ENCODE measurements around the gene METRN. TPM values are rescaled to one million over a fixed set of nuclear protein-coding genes. Genes with fewer than 3 reads are reported as not detected.

Gene METRN
- total and polyA plus RNA-seq, 7 experiments from 2014 or later, result 3.7 to 5.1 (median 4.8) TPM

DNA sequence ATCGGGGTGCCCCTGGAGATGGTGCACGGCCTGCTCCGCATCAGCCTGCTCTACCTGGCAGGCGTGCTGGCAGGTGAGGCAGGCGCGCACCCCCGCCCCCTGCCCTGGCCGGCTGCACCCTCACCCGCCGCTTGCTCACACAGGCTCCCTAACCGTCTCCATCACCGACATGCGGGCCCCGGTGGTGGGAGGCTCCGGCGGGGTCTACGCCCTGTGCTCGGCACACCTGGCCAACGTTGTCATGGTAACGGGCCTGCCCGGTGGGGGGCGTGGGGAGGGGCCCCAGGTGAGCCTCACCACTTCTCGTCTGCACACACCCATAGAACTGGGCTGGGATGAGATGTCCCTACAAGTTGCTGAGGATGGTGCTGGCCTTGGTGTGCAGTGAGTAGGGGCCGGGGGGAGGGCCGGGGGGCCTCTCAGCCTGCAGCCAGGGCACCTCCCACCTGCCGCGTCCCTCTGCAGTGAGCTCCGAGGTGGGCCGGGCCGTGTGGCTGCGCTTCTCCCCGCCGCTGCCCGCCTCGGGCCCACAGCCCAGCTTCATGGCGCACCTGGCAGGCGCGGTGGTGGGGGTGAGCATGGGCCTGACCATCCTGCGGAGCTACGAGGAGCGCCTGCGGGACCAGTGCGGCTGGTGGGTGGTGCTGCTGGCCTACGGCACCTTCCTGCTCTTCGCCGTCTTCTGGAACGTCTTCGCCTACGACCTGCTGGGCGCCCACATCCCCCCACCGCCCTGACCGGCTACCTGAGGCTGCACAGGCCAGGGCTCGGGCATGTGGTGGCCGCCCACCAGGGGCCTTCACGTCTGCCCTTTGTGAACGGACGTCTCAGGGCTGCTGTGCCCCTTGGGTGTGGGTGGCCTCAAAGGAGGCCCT is 37.4 kb upstream of the METRN start:
- H3K27ac ChIP-seq (ENCODE audit: low read depth, low read length), result no peak overlapping the region
- Mint-ChIP-seq H3K36me3 (peaks cover 0 to 11% (median 0%) of the 10 kb centered on the region in 5 donors), H3K4me3 (peak overlapping the region in 4 of 10 donors; percentile 19 to 60 (median 40)), H3K27me3 (peaks cover 0 to 7% (median 0%) of the 10 kb centered on the region in 5 donors), H3K27ac (no peak overlapping the region), H3K9me3 (no peaks in the 10 kb centered on the region), H3K4me1 (peaks cover 8 to 30% (median 21%) of the 10 kb centered on the region in 7 donors)
- no peaks in the 10 kb centered on the region for H3K27me3 ChIP-seq (ENCODE audit: control insufficient read depth in 2 of 2, insufficient read depth in 2 of 2, low read length in 2 of 2)
- H3K36me3 ChIP-seq (ENCODE audit: control insufficient read depth in 2 of 3, insufficient read depth in 3 of 3, low read length in 3 of 3), result peaks cover 0 to 37% (median 2%) of the 10 kb centered on the region in 3 experiments
- no peaks in the 10 kb centered on the region for H3K9me3 ChIP-seq (ENCODE audit: control insufficient read depth in 2 of 3, low read length in 3 of 3)
- intact Hi-C loops (cut with micrococcal nuclease), result loop anchor here in 1 of 2 donors (2.0 kb wide), 1 partner anchor 17 kb away; no protein-coding TSS in a partner anchor
- H3K4me3 ChIP-seq (ENCODE audit: low read length), result no peak overlapping the region
- DNase-seq (no peak), ATAC-seq (no peak)
- H3K4me1 ChIP-seq (ENCODE audit: control insufficient read depth in 2 of 2, insufficient read depth in 2 of 2, low read length in 2 of 2), result peaks cover 5 to 10% of the 10 kb centered on the region in 2 donors
- POLR2A ChIA-PET, result interaction anchor here (0.7 to 3.1 kb wide), 5 partner anchors 9 to 52 kb away, joined by 3 to 12 read pairs (median 4); partner anchors contain the start of gene RHOT2
- CTCF ChIA-PET, result no interaction called here

DNA sequence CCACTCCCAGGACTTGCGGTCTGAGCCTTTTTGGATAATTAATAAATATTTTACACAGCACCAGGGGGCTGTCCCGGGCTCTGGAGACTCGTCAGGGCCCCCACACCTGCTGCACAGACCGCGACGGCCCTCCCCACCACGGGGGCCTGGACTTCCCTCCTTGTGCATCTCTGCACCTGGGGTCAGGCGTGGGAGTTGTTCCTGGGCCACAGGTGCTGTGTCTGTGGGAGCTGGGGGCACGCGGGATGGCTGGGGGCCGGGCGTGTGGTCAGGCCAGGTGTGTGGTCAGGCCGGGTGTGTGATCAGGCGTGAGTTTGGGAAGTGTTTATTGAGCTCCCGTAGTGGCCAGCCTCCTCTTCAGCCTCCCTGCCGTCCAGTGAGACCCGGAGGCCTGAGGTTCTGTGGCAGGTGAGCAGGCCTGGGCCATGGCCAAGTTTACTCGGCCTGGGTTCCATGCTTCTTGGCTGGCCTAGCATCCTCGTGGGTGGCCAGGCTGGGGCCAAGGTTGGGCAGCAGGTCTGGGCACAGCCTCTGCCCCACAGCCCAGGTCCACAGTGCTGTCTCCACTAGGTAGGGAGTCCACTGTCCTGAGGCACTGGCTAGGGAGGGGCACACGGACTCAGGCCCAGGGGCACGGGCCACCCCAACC is 36.6 kb upstream of the METRN start:
- peaks cover 0 to 9% (median 0%) of the 10 kb centered on the region in 5 donors for H3K36me3 Mint-ChIP-seq

DNA sequence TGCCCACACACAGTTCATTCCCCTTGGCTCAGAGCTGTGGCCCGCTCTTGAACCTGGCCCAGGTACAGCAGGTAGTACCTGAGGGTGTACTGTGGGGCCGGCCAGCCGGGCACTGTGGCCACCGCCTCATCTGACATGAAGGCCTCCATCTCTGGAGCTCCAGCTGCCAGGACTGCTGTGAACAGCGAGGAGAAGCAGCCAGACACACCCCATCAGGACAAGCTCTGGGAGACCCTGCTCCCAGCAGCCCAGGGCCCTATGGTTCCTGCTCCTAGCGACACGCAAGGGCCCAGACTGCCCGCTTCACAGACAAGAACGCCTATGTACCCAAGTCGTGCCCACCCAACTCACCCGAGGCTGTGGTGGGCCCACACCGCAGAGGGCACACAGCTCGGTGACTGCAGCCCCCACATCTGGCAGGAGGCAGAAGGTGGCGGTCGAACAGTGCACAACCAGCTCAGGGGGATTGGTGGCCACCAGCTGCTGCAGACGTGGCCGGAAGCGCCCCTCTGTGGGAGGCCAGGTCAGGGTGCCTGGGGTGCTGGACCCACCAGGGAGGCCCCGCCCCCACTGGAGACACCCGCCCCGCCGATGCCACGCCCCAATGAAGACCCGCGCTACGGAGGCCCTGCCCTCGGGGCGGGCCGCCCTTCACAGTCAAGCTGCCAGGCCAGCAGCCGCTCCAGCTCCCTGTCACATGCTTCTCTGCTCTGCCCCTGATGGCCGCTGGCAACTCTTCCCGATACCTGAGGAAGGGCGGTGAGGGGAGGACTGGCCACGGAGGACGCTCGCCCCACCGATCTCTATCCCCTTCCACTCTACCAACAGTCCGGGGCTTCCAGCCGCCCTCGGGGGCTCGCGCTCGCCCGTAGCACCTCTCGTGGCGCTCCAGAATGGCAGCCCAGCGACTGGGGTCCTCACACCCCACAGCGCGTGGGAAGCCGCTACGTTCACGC is 35.8 kb upstream of the METRN start:
- Histone ChIP-seq H3K27ac (ENCODE audit: low read depth, low read length) (peak overlapping the region; percentile 26), H3K27me3 (ENCODE audit: control insufficient read depth in 2 of 2, insufficient read depth in 2 of 2, low read length in 2 of 2) (no peaks in the 10 kb centered on the region), H3K36me3 (ENCODE audit: control insufficient read depth in 2 of 3, insufficient read depth in 3 of 3, low read length in 3 of 3) (peaks cover 0 to 28% (median 12%) of the 10 kb centered on the region in 3 experiments), H3K9me3 (ENCODE audit: control insufficient read depth in 2 of 3, low read length in 3 of 3) (no peaks in the 10 kb centered on the region), H3K4me1 (ENCODE audit: control insufficient read depth in 2 of 2, insufficient read depth in 2 of 2, low read length in 2 of 2) (peaks cover 5 to 17% of the 10 kb centered on the region in 2 donors), H3K4me3 (ENCODE audit: low read length) (peak overlapping the region; percentile 51)
- Mint-ChIP-seq H3K36me3 (peaks cover 0 to 9% (median 0%) of the 10 kb centered on the region in 5 donors), H3K4me3 (peak overlapping the region; percentile 71 to 89 (median 84)), H3K27ac (peak overlapping the region in 7 of 9 donors; percentile 56 to 93 (median 69)), H3K4me1 (peaks cover 10 to 33% (median 23%) of the 10 kb centered on the region in 7 donors), H3K9me3 (no peaks in the 10 kb centered on the region), H3K27me3 (peaks cover 0 to 7% (median 0%) of the 10 kb centered on the region in 5 donors)
- ChIA-PET POLR2A (interaction anchor here (0.7 to 2.1 kb wide), 5 partner anchors 11 to 36 kb away, joined by 3 to 11 read pairs (median 4); partner anchors contain the start of genes RHOT2, WDR24 and WDR90), CTCF (interaction anchor here (0.8 kb wide), 1 partner anchor 11 kb away, joined by 4 read pairs; the partner anchor contains the start of gene RHOT2)
- ATAC-seq, result peak; percentile 6
- intact Hi-C loops (cut with micrococcal nuclease), result loop anchor here (1.0 to 2.0 kb wide), 5 partner anchors 11 to 43 kb away; partner anchors contain the start of genes METTL26 (in 1 of the 2), RHOT2 (in 1 of the 2) and WDR90 (in 1 of the 2)
- peak in 4 of 9 donors; percentile 41 to 65 (median 47) for DNase-seq

More for the DNA sequence above, 36.6 kb upstream of the METRN start:
- Histone ChIP-seq H3K36me3 (ENCODE audit: control insufficient read depth in 2 of 3, insufficient read depth in 3 of 3, low read length in 3 of 3) (peaks cover 0 to 36% (median 9%) of the 10 kb centered on the region in 3 experiments), H3K4me1 (ENCODE audit: control insufficient read depth in 2 of 2, insufficient read depth in 2 of 2, low read length in 2 of 2) (peaks cover 5 to 14% of the 10 kb centered on the region in 2 donors), H3K9me3 (ENCODE audit: control insufficient read depth in 2 of 3, low read length in 3 of 3) (no peaks in the 10 kb centered on the region), H3K4me3 (ENCODE audit: low read length) (no peak overlapping the region), H3K27me3 (ENCODE audit: control insufficient read depth in 2 of 2, insufficient read depth in 2 of 2, low read length in 2 of 2) (no peaks in the 10 kb centered on the region), H3K27ac (ENCODE audit: low read depth, low read length) (no peak overlapping the region)
- ATAC-seq (no peak), DNase-seq (no peak)
- peaks cover 0 to 7% (median 0%) of the 10 kb centered on the region in 5 donors for H3K27me3 Mint-ChIP-seq
- ChIA-PET POLR2A (interaction anchor here (0.7 to 2.1 kb wide), 4 partner anchors 10 to 29 kb away, joined by 3 to 11 read pairs (median 4); partner anchors contain the start of genes RHOT2, WDR24 and WDR90), CTCF (no interaction called here)
- peak overlapping the region in 3 of 10 donors; percentile 19 to 89 (median 84) for H3K4me3 Mint-ChIP-seq
- peaks cover 10 to 33% (median 23%) of the 10 kb centered on the region in 7 donors for H3K4me1 Mint-ChIP-seq
- intact Hi-C loops (cut with micrococcal nuclease), result loop anchor here in 1 of 2 donors (2.0 kb wide), 1 partner anchor 18 kb away; no protein-coding TSS in a partner anchor
- no peaks in the 10 kb centered on the region for H3K9me3 Mint-ChIP-seq
- H3K27ac Mint-ChIP-seq, result no peak overlapping the region

DNA sequence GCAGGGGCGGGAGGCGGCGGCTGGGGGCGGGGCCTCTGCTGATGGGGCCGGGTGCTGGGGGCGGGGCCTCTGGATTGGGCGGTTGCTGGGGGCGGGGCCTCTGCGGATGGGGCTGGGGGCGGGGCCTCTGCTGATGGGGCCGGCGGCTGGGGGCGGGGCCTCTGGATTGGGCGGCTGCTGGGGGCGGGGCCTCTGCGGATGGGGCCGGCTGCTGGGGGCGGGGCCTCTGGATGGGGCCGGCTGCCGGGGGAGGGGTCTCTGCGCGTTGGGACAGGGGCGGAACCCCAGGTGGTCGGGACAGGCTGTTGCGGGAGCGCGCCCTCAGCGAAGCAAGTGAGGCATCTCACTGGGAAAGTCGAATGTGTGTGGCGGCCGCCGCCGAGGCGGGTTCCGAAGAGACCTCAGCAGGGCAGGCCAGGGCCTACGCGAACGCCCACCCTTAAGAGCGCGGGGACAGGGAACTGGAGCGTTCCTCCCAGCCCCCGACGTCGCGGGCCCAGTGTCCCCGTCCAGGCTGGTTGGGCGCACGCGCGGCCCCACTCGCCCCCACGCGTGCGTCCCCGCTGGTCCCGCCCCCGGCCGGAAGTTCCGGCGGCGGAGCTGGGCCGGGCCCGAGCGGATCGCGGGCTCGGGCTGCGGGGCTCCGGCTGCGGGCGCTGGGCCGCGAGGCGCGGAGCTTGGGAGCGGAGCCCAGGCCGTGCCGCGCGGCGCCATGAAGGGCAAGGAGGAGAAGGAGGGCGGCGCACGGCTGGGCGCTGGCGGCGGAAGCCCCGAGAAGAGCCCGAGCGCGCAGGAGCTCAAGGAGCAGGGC is 34.9 kb upstream of the METRN start, which contains the start of gene STUB1:
TSS of gene STUB1 (plus strand) at position 597 of the 811 bp plus-strand sequence. CDS start at position 713, 116 bp downstream.
- CTCF ChIA-PET, result no interaction called here
- intact Hi-C loops (cut with micrococcal nuclease), result loop anchor here (1.0 to 5.0 kb wide), 11 partner anchors 10 to 1285 kb away; partner anchors contain the start of genes FAM234A (in 1 of the 2), LMF1 (in 1 of the 2), METTL26 (in 1 of the 2) and RHOT2 (in 1 of the 2)
- POLR2A ChIA-PET, result interaction anchor here (0.8 to 3.8 kb wide), 10 partner anchors 10 to 111 kb away, joined by 3 to 34 read pairs (median 5); partner anchors contain the start of genes METTL26, RHOT2 and WDR24
- Histone ChIP-seq H3K27me3 (ENCODE audit: control insufficient read depth in 2 of 2, insufficient read depth in 2 of 2, low read length in 2 of 2) (no peaks in the 10 kb centered on the region), H3K36me3 (ENCODE audit: control insufficient read depth in 2 of 3, insufficient read depth in 3 of 3, low read length in 3 of 3) (peaks cover 0 to 24% (median 12%) of the 10 kb centered on the region in 3 experiments), H3K4me1 (ENCODE audit: control insufficient read depth in 2 of 2, insufficient read depth in 2 of 2, low read length in 2 of 2) (peaks cover 7 to 19% of the 10 kb centered on the region in 2 donors), H3K27ac (ENCODE audit: low read depth, low read length) (peak within 1 kb of the TSS; percentile 79), H3K4me3 (ENCODE audit: low read length) (peak within 1 kb of the TSS; percentile 71), H3K9me3 (ENCODE audit: control insufficient read depth in 2 of 3, low read length in 3 of 3) (no peaks in the 10 kb centered on the region)
- peaks cover 0 to 4% (median 0%) of the 10 kb centered on the region in 5 donors for H3K27me3 Mint-ChIP-seq
- H3K4me3 Mint-ChIP-seq, result peak within 1 kb of the TSS; percentile 71 to 89 (median 84)
- H3K4me1 Mint-ChIP-seq, result peaks cover 10 to 33% (median 22%) of the 10 kb centered on the region in 7 donors
- H3K27ac Mint-ChIP-seq, result peak within 1 kb of the TSS in 7 of 9 donors; percentile 62 to 89 (median 83)
- peak; percentile 81 for ATAC-seq
- H3K9me3 Mint-ChIP-seq, result no peaks in the 10 kb centered on the region
- peaks cover 0 to 9% (median 0%) of the 10 kb centered on the region in 5 donors for H3K36me3 Mint-ChIP-seq
- peak; percentile 72 to 96 (median 81) for DNase-seq

DNA sequence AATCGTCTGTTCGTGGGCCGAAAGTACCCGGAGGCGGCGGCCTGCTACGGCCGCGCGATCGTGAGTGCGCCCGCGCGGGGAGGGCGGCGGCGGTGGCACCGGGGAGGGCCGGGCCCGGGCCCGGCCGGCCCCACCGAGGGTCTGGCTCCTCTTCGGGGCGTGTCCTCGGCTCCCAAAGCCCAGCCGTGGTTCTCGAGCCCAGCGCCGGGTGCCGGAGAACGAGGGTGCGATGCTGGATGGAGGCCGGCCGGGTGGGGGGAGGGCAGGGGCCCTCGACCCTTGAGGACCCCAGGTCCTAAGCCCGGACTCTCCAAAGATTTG is 34.3 kb upstream of the METRN start:
- DNase-seq, result no peak
- peaks cover 10 to 33% (median 18%) of the 10 kb centered on the region in 7 donors for H3K4me1 Mint-ChIP-seq
- no peaks in the 10 kb centered on the region for H3K27me3 Mint-ChIP-seq
- POLR2A ChIA-PET, result interaction anchor here (0.8 to 3.8 kb wide), 10 partner anchors 9 to 112 kb away, joined by 3 to 34 read pairs (median 5); partner anchors contain the start of genes METTL26, RHOT2 and WDR24
- H3K27me3 ChIP-seq (ENCODE audit: control insufficient read depth in 2 of 2, insufficient read depth in 2 of 2, low read length in 2 of 2), result no peaks in the 10 kb centered on the region
- H3K36me3 Mint-ChIP-seq, result peaks cover 0 to 9% (median 0%) of the 10 kb centered on the region in 5 donors
- peak overlapping the region; percentile 71 for H3K4me3 ChIP-seq (ENCODE audit: low read length)
- peaks cover 9 to 25% of the 10 kb centered on the region in 2 donors for H3K4me1 ChIP-seq (ENCODE audit: control insufficient read depth in 2 of 2, insufficient read depth in 2 of 2, low read length in 2 of 2)
- H3K27ac ChIP-seq (ENCODE audit: low read depth, low read length), result peak overlapping the region; percentile 79
- H3K27ac Mint-ChIP-seq, result peak overlapping the region in 4 of 9 donors; percentile 16 to 81 (median 40)
- intact Hi-C loops (cut with micrococcal nuclease), result loop anchor here (1.0 to 5.0 kb wide), 6 partner anchors 10 to 1284 kb away; partner anchors contain the start of genes FAM234A (in 1 of the 2), LMF1 (in 1 of the 2), RPS2 (in 1 of the 2) and UQCC4 (in 1 of the 2)
- no peaks in the 10 kb centered on the region for H3K9me3 ChIP-seq (ENCODE audit: control insufficient read depth in 2 of 3, low read length in 3 of 3)
- peaks cover 0 to 24% (median 12%) of the 10 kb centered on the region in 3 experiments for H3K36me3 ChIP-seq (ENCODE audit: control insufficient read depth in 2 of 3, insufficient read depth in 3 of 3, low read length in 3 of 3)
- CTCF ChIA-PET, result no interaction called here
- no peak for ATAC-seq
- H3K4me3 Mint-ChIP-seq, result peak overlapping the region; percentile 64 to 86 (median 80)
- H3K9me3 Mint-ChIP-seq, result no peaks in the 10 kb centered on the region

Data from naive thymus-derived CD4-positive, alpha-beta T cell (primary cell).